Neural cell (in vitro differentiated cells): ENCODE measurements around the gene ARHGEF12. TPM values are rescaled to one million over a fixed set of nuclear protein-coding genes. Genes with fewer than 3 reads are reported as not detected.

Source experiments
- H2AFZ ChIP-seq: fragments of 200-600, 300-800 bp; sonication (generic), shearing (Covaris generic); 2 replicates; pipeline ENCODE4 v1.6.0; 2014; ENCODE audit warnings: low read depth, mild to moderate bottlenecking, antibody characterized with exemption, low read length, moderate library complexity
- H3F3A ChIP-seq: fragments of 200-600 bp; shearing (Covaris generic); 2 replicates; pipeline ENCODE4 v1.6.1; 2016; ENCODE audit warnings: mild to moderate bottlenecking, moderate library complexity, mixed read lengths, antibody characterized with exemption, low read length; ENCODE audit not compliant: insufficient read depth, poor library complexity, severe bottlenecking
- H3K27ac ChIP-seq: fragments of 200-600, 300-800 bp; sonication (generic), shearing (Covaris generic); 2 replicates; pipeline ENCODE4 v1.5.1; 2014; ENCODE audit warnings: mild to moderate bottlenecking, low read length, moderate library complexity
- H3K27me3 ChIP-seq: fragments of 300-800, 200-600 bp; sonication (generic), shearing (Covaris generic); 2 replicates; pipeline ENCODE4 v1.6.0; 2014; ENCODE audit warnings: mild to moderate bottlenecking, low read depth, low read length, moderate library complexity; ENCODE audit not compliant: insufficient read depth
- H3K36me3 ChIP-seq: fragments of 300-800, 200-600 bp; sonication (generic), shearing (Covaris generic); 2 replicates; pipeline ENCODE4 v1.5.1; 2014; ENCODE audit warnings: mild to moderate bottlenecking, antibody characterized with exemption, low read length, moderate library complexity; ENCODE audit not compliant: insufficient read depth
- H3K4me2 ChIP-seq: fragments of 300-800, 200-600 bp; sonication (generic), shearing (Covaris generic); 2 replicates; pipeline ENCODE4 v1.6.0; 2014; ENCODE audit warnings: mild to moderate bottlenecking, low read length
- H3K4me3 ChIP-seq: fragments of 300-800, 200-600 bp; sonication (generic), shearing (Covaris generic); 2 replicates; pipeline ENCODE4 v1.5.1; 2014; ENCODE audit warnings: mild to moderate bottlenecking, low read length, moderate library complexity
- H3K79me2 ChIP-seq: fragments of 200-600 bp; shearing (Covaris generic); replicated peaks from 2 replicates; pipeline ENCODE4 v1.6.0; 2014; ENCODE audit warnings: mild to moderate bottlenecking, low read length, moderate library complexity; ENCODE audit not compliant: insufficient read depth
- H3K9ac ChIP-seq: fragments of 300-800, 200-600 bp; sonication (generic), shearing (Covaris generic); 2 replicates; pipeline ENCODE4 v1.6.1; 2016; ENCODE audit warnings: mild to moderate bottlenecking, low read length, mixed read lengths
- H3K9me2 ChIP-seq: fragments of 200-600 bp; shearing (Covaris generic); 2 replicates; pipeline ENCODE4 v1.6.1; 2016; ENCODE audit warnings: mild to moderate bottlenecking, low read length, mixed read lengths; ENCODE audit not compliant: insufficient read depth
- H3K9me3 ChIP-seq: fragments of 200-600, 300-800 bp; sonication (generic), shearing (Covaris generic); 2 replicates; pipeline ENCODE4 v1.6.1; 2016; ENCODE audit warnings: mild to moderate bottlenecking, mixed run types, low read length, moderate library complexity, mixed read lengths
- H4K20me1 ChIP-seq: fragments of 200-600 bp; shearing (Covaris generic); 2 replicates; pipeline ENCODE4 v1.6.1; 2016; ENCODE audit warnings: mild to moderate bottlenecking, mixed run types; ENCODE audit not compliant: insufficient read depth
- EP300 ChIP-seq: fragments of 450-650 bp; conservative IDR thresholded peaks from 2 replicates; pipeline ENCODE4 v1.6.1; 2014; ENCODE audit warnings: antibody characterized with exemption, mild to moderate bottlenecking, moderate library complexity; ENCODE audit not compliant: poor library complexity, severe bottlenecking
- EZH2 ChIP-seq: fragments of 200-600, 300-800 bp; shearing (Covaris generic), sonication (generic); IDR thresholded peaks from 2 replicates; pipeline ENCODE4 v1.6.1; 2014; ENCODE audit warnings: antibody characterized with exemption, low read length, borderline replicate concordance, mild to moderate bottlenecking; ENCODE audit not compliant: insufficient read depth, poor library complexity, severe bottlenecking
- MXI1 ChIP-seq: fragments of 450-650 bp; conservative IDR thresholded peaks from 2 replicates; pipeline ENCODE4 v1.6.1; 2014; ENCODE audit warnings: antibody characterized with exemption, mild to moderate bottlenecking; ENCODE audit not compliant: poor library complexity, severe bottlenecking
- POLR2AphosphoS5 ChIP-seq: IDR thresholded peaks from 2 replicates; pipeline ENCODE4 v1.6.1; 2012
- RAD21 ChIP-seq: fragments of 450-650 bp; conservative IDR thresholded peaks from 2 replicates; pipeline ENCODE4 v1.6.1; 2014; ENCODE audit warnings: antibody characterized with exemption, mild to moderate bottlenecking, moderate library complexity
- SMC3 ChIP-seq: fragments of 450-650 bp; conservative IDR thresholded peaks from 2 replicates; pipeline ENCODE4 v1.6.1; 2014; ENCODE audit warnings: antibody characterized with exemption, mild to moderate bottlenecking, moderate library complexity; ENCODE audit not compliant: poor library complexity
- TAF1 ChIP-seq: IDR thresholded peaks from 2 replicates; pipeline ENCODE4 v1.6.1; 2012; ENCODE audit warnings: low read depth
- polyA plus RNA-seq: library from polyadenylated mRNA; depleted of rRNA; stranded (reverse); fragments of >200 nt; gene quantifications from 2 replicates; pipeline ENCODE4 v1.2.3, GENCODE V29; 2014
- TF ChIP-seq, protein P1 (sequence below): fragments of 450-650 bp; IDR thresholded peaks from 2 replicates; pipeline ENCODE4 v1.5.1; 2014; ENCODE audit warnings: antibody characterized with exemption, mild to moderate bottlenecking, moderate library complexity; ENCODE audit not compliant: poor library complexity, severe bottlenecking
- TF ChIP-seq, protein P2 (sequence below): IDR thresholded peaks from 2 replicates; pipeline ENCODE4 v1.6.1; 2012; ENCODE audit warnings: borderline replicate concordance

ARHGEF12 gene
- polyA plus RNA-seq, 1 donor from 2014 or later: 93.4 TPM

DNA sequence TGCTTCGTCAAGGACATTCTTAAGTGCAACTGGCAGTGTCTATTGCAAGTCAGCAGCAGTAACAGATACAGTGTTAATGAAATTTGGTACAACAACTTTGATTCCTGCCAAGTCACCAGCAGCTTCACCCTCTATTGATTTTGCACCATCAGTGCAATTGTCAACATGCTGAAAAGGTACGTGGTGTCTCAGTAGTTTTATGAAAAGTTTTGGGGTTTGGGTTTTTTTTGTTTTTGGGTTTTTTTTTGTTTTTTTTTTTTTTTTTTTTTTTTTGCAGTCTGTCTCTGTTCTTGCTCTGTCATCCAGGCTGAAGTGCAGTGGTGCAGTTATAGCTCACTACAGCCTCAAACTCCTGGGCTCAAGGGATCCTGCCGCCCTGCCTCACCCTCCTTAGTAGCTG is 156.3 kb downstream of the ARHGEF12 start:
- no peak overlapping the region for H3K9ac ChIP-seq
- no peaks in the 10 kb centered on the region for H3F3A ChIP-seq
- no peak overlapping the region for H2AFZ ChIP-seq
- TF ChIP-seq, protein P1, sequence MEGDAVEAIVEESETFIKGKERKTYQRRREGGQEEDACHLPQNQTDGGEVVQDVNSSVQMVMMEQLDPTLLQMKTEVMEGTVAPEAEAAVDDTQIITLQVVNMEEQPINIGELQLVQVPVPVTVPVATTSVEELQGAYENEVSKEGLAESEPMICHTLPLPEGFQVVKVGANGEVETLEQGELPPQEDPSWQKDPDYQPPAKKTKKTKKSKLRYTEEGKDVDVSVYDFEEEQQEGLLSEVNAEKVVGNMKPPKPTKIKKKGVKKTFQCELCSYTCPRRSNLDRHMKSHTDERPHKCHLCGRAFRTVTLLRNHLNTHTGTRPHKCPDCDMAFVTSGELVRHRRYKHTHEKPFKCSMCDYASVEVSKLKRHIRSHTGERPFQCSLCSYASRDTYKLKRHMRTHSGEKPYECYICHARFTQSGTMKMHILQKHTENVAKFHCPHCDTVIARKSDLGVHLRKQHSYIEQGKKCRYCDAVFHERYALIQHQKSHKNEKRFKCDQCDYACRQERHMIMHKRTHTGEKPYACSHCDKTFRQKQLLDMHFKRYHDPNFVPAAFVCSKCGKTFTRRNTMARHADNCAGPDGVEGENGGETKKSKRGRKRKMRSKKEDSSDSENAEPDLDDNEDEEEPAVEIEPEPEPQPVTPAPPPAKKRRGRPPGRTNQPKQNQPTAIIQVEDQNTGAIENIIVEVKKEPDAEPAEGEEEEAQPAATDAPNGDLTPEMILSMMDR: no peak
- TF ChIP-seq RAD21 (no peak), EP300 (no peak), POLR2AphosphoS5 (no peak), MXI1 (no peak), EZH2 (no peak), SMC3 (no peak), TAF1 (no peak)
- TF ChIP-seq, protein P2, sequence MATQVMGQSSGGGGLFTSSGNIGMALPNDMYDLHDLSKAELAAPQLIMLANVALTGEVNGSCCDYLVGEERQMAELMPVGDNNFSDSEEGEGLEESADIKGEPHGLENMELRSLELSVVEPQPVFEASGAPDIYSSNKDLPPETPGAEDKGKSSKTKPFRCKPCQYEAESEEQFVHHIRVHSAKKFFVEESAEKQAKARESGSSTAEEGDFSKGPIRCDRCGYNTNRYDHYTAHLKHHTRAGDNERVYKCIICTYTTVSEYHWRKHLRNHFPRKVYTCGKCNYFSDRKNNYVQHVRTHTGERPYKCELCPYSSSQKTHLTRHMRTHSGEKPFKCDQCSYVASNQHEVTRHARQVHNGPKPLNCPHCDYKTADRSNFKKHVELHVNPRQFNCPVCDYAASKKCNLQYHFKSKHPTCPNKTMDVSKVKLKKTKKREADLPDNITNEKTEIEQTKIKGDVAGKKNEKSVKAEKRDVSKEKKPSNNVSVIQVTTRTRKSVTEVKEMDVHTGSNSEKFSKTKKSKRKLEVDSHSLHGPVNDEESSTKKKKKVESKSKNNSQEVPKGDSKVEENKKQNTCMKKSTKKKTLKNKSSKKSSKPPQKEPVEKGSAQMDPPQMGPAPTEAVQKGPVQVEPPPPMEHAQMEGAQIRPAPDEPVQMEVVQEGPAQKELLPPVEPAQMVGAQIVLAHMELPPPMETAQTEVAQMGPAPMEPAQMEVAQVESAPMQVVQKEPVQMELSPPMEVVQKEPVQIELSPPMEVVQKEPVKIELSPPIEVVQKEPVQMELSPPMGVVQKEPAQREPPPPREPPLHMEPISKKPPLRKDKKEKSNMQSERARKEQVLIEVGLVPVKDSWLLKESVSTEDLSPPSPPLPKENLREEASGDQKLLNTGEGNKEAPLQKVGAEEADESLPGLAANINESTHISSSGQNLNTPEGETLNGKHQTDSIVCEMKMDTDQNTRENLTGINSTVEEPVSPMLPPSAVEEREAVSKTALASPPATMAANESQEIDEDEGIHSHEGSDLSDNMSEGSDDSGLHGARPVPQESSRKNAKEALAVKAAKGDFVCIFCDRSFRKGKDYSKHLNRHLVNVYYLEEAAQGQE: no peak
- no peak overlapping the region for H3K4me3 ChIP-seq
- H3K36me3 ChIP-seq: peaks cover 4% of the 10 kb centered on the region
- H3K27ac ChIP-seq: no peak overlapping the region
- H4K20me1 ChIP-seq: no peaks in the 10 kb centered on the region
- H3K79me2 ChIP-seq: no peaks in the 10 kb centered on the region
- no peak overlapping the region for H3K4me2 ChIP-seq
- H3K9me2 ChIP-seq: no peaks in the 10 kb centered on the region
- H3K27me3 ChIP-seq: no peaks in the 10 kb centered on the region
- H3K9me3 ChIP-seq: no peaks in the 10 kb centered on the region

DNA sequence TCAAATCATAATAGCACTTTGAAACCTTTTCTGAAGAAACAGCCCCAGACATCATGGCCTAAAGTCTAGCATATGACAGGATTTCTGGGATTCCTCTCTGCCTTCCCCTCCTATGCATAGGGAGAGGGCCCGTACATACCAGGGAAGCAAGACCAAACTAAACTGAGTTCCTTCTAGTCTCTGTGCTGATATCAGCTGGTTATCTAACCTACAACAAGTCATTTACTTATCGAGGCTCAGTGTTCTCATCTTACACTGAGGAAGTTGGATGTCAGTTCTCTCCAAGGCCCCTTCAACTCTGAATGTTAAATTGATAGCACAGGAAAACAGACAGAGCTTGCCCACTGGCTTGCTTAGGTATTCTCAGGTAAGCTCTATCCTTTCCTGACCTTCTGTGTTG is 158.4 kb downstream of the ARHGEF12 start:
- Histone ChIP-seq H2AFZ (no peak overlapping the region), H3K9ac (no peak overlapping the region), H3F3A (no peaks in the 10 kb centered on the region), H3K9me3 (no peaks in the 10 kb centered on the region), H3K4me3 (no peak overlapping the region), H3K36me3 (peaks cover 4% of the 10 kb centered on the region), H3K9me2 (no peaks in the 10 kb centered on the region), H3K4me2 (no peak overlapping the region), H4K20me1 (no peaks in the 10 kb centered on the region), H3K79me2 (no peaks in the 10 kb centered on the region), H3K27ac (no peak overlapping the region), H3K27me3 (no peaks in the 10 kb centered on the region)
- TF ChIP-seq RAD21 (no peak), EP300 (no peak), EZH2 (no peak), POLR2AphosphoS5 (no peak), SMC3 (no peak), TAF1 (no peak), MXI1 (no peak)
- TF ChIP-seq, protein P2: no peak
- TF ChIP-seq, protein P1: no peak
